A673 (cell line): ENCODE results near the gene VMAC.

ENCODE experiments used
- CTCF ChIP-seq: fragments of 300-800, 200-600 bp; sonication (generic); conservative IDR thresholded peaks from 2 replicates; pipeline ENCODE4 v1.5.1; 2017; ENCODE audit warnings: low read depth, mild to moderate bottlenecking, antibody characterized with exemption, low read length, moderate library complexity, mixed read lengths
- EZH2 ChIP-seq: fragments of 200-600 bp; sonication (generic); IDR thresholded peaks from 2 replicates; pipeline ENCODE4 v1.6.1; 2017; ENCODE audit warnings: borderline replicate concordance, low read depth, mild to moderate bottlenecking, mixed read lengths, antibody characterized with exemption, low read length; ENCODE audit not compliant: poor library complexity, severe bottlenecking

GRCh38 chr19:5905114-5905778 lies 574 bp downstream of the VMAC start:
- TF ChIP-seq CTCF, result no peak
- no peak for TF ChIP-seq EZH2
